Glomerular visceral epithelial cell (primary cell): Measurements from ENCODE around the gene PFKP.
A peak's percentile ranks its signal among the peaks of the same experiment; 100 is the strongest.
"Not testable (repeated sequence)": the region's sequence is repeated elsewhere in the genome, so short reads cannot be mapped to it uniquely, and the experiment has no call there.

ENCODE experiments used
- DNase-seq: peaks from one replicate; pipeline ENCODE4 v3.0.0-alpha.2; 2016; ENCODE audit errors: extremely low spot score

Gene PFKP

DNA sequence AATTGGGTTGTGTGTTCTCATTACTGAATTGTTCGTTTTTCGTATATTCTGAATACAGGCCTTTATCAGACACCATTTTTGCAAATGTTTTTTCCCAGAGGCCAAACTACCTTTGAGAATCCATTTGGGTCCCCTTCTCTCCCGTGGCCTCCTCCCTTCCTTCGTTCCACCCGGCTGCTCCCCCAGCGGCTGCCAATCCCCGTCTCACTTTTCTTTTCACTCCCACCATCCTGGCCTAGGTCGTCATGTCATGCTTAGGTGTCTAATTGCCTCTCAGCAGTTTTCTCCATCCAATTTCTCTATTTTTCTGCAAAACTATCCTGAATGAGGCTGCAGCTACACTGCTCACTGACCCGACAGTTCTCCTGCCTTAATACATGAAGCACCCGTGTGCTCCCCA lies 87.3 kb downstream of the PFKP start:
- no peak for DNase-seq

DNA sequence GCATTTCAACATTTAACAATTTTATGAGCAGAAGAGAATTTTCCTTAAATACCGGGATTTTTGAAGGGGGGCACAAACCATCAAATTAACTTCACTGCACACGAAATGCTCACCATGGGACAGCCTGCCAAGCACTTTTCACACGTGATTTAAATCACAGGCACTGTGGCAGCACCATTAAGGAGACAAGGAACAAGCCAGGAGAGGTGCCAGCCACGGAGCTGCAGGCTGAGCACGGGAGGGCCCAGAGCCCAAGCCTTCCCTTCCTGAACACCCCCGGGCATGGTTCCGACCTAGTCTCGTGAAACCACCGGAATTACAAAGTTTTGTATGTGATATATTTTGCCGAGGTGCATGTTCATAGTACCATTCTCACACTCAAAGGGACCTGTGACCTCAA lies 91.8 kb downstream of the PFKP start:
- no peak for DNase-seq

DNA sequence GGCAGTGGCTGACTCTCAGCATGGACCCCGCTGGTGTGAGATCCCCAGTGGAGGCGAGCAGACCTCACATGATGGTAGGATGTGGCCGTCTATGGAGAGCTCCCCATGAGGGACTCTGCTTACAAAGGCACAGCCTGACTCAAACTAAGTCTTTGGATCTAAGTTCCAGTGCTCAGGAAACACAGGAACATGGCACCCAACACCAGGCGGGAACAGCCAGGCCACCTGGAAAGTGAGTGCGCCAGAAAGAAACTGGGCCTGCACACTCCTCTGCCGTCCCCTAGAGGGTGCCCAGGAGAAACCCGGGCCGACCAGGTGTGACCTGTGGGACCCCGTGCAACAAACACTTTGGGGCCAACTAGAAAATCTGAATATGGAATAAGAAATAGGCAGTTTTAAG lies 95.2 kb downstream of the PFKP start:
- DNase-seq = no peak

DNA sequence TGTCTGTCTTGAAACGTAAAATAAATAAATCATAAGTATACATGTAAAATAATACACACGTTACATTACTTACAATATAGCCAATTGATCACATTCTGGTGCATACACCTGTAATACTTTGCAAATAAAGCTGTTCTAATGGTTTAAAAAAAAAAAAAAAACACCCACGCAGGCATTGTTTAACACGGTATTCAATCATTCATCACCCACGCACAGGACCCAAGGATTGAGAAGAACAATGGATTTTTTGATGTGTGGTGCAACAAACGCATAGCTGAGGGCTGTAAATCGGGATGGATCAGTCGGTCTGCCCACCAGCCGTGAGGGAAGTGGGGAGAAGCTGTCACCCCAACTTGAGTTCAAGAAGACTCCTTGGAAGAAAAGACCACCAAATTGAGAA lies 96.5 kb downstream of the PFKP start:
- DNase-seq = no peak

DNA sequence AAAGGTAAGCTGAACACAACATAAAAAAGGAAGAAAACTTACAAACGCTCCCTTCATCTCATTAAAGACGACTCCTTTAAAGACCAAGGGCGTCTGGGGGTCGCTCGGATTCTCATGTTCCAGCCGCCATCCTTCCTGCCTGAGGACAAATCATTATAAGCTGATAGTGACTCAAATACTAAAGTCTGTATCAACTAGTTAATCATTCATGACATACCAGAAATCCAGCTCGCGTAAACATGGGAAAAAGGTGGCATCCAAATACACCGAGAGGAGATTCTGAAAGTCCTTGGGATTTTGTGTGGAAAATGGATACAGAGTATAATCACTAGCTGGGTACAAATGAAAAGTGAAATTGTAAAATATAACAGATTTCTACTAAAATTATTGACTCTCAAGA lies 97.8 kb downstream of the PFKP start:
- no peak for DNase-seq

DNA sequence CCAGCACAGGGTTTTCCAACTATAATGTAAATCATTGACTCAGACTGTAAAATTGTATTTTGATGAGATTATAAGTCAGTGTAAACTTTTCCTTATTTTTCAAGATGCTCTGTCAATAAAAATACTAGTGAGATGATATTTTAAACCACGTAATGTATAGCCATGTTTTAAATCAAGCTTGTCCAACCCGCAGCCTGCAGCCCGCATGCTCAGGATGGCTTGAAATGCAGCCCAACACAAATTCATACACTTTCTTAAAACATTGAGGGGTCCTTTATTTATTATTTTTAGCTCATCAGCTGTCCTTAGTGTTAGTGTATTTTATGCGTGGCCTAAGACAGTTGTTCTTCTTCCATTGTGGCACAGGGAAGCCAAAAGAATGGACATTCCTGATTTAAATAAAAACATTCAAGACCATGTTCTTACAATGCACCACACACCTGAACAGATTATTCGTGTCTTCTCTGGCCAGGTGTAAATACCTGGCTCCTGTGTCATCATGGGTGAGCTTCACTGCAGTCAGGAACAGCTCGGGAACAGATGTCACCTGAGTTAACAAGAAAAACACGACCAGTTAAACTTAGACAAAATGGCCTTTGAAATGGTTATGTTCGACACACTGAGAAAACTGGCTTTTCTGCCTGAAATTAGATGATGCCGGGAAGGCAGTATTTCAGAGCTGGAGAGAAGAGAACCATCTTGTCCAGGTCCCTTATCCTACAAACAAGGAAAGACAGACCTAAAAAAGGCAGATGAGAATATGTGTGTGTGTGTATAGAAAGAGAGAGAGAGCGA lies 99.3 kb downstream of the PFKP start:
- no peak for DNase-seq

DNA sequence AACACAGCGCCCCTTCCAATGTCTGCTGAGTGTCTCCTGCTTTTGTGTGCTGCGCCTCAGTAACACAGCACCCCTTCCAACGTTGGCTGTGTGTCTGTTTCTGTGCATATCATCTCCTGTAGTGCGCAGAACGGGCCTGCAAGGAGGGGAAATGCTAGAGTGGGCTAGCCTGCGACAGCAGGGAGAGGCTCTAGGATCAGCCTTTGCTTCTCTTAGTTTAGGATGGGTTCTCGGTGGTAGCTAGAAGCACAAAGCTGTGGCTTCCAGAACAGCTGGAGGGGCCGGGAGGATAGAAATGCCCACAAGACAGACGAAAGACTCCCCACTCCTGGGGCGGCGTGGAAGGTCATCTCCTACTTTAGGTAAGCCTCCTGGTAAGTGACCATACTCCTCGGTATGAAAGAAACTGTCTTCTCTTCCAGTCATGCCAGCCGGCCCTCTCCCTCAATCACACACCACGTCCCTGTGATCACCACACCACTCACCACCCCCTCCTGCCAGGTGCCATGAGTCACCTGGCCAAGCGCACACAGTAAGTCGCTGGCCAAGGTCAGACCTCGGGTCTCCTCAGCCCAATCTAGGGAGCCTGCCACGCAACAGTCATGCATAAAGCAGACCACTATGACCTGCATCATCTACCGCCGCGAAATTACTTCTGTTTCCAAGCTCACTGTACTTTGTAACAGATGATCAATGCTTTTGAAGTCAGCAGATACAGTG lies 100.4 kb downstream of the PFKP start:
- no peak for DNase-seq

DNA sequence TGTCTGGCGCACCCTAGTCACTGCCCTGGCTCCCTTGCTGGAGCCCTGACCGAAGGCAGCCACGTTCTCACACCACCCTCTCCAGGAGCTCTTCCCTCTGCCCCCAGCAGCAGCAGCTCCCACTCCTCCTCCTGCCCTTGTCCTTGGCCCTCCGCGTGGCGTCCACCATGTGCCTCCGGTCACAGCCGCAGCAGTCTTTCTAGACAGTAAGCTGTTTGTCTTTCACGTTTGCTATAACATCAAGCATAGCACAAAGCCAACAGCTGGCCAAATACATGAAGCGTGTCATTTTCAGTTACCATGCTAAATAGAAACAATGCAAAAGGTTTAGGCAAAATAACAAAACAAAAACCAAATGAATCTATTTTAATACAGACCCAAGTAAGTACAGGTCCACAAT lies 101.9 kb downstream of the PFKP start:
- DNase-seq = no peak

DNA sequence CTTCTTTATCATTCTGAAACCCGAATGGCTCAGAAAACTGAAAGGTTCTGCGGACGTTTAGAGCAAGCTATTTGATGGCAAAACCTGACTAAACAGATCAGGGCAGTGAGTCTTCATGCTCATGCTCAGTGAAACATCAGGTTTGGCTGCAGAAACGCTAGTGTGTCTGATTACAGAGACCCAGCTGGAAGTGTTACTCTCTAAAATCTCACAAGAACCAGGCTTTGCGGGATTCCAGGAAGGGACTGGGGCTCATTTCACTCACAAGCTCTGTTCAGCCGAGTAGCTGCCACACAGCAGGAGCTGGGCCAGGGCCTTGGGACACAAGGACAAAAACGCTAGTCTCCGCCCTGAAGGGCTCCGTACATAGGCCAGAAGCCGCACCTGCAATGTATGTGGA lies 102.3 kb downstream of the PFKP start:
- no peak for DNase-seq

DNA sequence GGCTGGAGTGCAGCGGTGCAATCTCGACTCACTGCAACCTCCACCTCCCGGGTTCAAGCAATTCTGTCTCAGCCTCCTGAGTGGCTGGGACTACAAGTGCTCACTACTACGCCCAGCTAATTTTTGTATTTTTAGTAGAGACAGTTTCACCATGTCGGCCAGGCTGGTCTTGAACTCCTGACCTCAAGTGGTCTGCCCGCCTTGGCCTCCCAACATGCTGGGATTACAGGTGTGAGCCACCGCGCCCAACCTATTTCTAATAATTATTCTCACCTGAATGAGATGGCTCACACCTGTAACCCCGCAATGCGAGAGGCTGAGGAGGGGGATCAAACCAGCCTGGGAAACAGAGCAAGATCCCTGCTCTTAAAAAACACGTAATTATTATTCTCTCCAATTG lies 104.1 kb downstream of the PFKP start:
- not testable (repeated sequence) for DNase-seq

DNA sequence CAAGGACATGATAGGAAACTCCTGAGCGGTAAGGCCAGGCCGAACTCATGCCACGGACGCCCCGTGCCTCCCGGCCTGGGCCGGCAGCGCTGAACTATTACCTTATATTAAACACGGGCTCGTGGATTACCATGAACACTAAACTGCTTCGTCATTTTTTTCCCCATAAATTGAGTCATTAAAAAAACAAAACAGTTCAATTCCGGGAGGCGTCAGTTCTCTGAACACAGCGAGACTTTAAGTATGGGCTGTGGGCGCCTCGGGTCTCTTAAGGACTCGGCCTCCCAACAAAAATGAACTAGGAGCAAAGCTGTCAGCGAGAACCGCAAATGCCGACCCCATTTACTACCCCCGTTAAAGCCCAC lies 104.7 kb downstream of the PFKP start:
- peak; percentile 60 for DNase-seq

DNA sequence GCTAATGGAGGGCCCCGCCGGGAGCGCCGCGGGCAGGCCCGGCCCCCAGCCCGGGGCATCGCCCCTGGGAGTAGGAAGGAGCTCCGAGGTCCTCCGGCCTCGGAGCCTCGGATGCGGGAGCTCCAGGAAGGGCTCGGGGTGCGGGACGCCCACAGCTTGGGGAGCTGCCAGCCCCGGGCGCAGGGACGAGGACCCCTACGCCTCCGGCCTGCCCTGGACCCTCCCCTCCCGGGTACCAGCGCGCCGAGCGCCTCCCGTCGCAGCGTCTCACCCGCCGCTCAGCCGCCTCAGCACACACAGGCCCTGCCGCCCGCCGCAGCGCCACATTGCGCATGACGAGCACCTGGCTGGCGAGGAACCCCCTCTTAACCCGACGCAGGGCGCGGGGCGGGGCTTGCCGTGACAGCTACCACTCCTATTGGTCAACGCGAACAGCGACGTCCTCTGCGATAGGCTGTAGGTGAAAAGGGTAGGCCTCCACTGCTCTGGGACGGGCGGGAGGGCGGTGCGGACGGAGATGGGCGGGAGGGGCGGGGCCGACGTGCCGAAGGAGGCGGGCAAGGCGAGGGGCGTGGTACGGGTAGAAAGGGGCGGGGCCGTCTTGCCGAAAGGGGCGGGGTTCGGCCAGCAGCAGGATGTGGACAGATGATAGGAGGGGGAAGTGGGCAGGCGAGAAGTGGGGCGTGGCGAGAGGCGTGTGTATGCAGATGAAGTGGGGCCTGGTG lies 105.3 kb downstream of the PFKP start, which contains the start of gene PITRM1:
Gene PITRM1, minus strand, starts transcription at position 337 of the 725 bp plus-strand sequence. Its CDS starts 10 bp downstream, at position 327.
- peak; percentile 100 for DNase-seq

DNA sequence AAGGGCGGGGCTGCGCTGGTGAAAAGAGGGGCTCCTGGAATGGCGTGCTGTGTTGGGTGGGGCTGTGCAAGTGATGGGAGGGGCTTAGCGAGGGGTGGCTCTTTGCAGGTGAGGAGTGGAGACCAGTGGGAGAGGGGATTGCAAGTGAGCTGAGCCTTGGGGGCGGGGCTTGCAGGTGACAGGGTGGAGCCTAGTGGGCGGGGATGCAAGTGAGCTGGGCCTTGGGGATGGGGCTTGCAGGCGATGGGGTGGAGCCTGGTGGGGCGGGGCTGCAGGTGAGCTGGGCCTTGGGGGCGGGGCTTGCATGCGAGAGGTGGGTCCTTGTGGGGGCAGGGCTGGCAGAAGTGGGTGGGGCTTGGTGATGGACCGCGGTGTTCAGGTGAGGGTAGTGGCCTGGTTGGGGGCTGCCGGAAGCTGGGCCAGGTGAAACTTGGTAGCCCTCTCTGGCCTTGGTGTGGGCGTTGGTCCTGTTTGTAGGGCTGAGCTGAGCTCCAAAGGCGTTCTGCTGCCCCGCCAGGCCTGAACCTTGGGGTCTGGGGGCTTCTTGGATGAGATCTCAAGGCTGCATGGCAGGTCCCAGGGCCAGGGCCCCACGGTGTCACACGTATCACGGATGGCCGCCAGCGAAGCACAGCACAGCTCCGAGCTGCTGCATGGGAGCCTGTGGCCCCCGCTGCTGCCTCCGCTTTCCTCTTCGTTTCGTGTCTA lies 106.0 kb downstream of the PFKP start:
- DNase-seq = no peak

DNA sequence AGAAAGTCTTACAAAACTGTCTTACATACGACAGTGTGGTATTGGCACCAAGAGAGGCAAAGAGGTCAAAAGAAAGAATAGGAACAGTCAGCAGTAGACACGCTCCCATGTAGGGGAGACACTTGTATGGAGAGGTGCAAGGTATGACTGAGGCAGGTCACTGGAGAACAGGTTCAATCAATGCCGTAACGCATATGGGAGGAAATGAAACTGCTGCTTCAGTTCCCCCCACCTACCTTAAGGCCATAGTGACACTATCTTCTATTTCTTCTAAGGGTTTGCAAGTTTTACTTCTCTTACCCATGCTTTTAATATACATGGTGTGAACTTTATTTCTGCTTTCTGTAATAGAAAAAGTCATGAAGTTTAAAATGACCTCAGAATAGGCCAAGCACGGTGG lies 110.7 kb downstream of the PFKP start:
- DNase-seq = no peak

DNA sequence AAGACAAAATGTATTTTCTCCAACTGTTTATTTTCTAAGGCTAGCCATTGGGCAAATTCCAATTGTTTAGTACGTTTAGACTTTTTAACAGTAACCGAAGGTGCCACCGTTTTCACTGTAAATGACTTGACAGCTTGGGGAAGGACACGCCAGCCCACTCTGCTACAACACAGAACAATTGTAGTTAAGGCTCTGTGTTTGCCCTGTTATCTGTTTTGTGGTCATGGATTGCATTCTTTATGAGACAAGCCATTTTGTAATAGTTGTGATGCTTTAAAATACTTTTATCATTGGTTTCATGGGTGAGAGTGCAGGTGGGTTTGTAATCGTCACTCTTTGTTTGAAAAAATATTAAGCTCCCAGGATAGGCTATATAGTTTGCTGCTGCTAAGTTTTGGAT lies 111.8 kb downstream of the PFKP start:
- no peak for DNase-seq

DNA sequence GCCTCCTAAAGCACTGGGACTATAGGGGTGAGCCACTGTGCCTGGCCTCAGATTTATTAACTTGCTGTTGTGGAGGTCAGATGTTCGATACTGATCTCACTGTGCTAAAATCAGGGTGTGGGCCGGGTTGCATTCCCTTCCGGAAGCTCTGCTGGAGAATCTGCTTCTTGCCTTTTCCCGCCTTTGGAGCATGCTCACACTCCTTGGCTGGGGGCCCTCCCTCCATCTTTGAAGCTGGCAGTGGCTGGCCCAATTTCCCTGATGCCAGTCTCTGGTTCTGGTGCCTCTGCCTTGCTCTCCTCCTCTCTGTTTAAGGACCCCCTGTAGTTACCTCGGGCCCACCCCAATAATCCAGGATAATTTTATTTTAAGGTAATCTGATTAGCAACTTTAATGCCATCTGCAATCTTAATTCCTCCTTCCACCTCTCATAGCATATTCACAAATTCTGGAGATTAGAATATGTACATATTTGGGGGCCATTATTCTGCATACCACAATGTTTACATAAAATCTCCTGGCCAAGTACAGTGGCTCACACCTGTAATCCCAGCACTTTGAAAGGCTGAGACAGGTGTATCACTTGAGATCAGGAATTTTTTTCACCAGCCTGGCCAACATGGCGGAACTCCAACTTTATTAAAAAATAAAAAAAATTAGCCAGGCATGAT lies 113.1 kb downstream of the PFKP start:
- DNase-seq = no peak

DNA sequence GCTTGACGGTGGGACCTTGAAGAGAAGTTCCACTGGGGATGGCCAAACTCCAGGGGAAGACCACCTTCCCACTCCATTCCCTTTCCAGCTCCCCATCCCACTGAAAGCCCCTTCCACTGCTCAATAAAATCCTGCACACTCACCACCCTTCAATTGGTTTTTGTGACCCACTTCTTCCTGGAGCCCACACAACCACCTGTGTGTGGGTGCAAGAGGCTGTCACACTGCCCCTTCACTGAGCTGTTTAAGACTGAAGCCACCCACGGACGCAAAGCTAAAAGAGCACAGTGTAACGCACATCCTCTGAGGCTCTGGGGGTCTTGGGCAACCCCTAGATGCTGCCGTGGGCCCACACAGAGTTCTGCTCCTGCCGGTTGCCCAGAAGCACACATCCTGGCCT lies 118.0 kb downstream of the PFKP start:
- DNase-seq = no peak

DNA sequence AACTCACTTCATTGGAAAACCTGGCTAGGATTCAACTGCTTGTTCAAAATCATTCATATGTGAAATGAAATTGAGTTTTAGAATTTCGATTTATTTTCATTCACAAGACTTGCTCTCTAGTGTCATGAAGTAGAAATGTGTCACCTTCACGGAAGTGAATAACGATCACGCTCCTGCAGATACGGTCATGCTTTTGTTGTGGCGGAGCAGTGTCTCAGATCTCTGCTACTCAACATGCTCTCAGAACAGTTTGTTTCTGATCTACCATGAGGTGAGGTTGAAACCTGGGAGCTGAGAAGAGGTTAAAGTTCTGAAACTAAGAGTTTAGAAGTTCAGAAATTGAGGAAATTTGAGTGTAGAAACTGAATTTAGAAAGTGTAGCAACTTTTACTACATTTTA lies 119.0 kb downstream of the PFKP start:
- DNase-seq = no peak
